DND-41 (cell line): ENCODE data around the gene TSC22D1.

Experiments used
- ATAC-seq: fragments of 200-7000 bp; cut with Tn5 transposase; 3 replicates; pipeline ENCODE4 v1.9.1; 2021; ENCODE audit warnings: low read depth; ENCODE audit not compliant: insufficient read depth
- DNase-seq: peaks from one replicate; pipeline ENCODE4 v3.0.0-alpha.2; 2020
- H2AFZ ChIP-seq: 2 replicates; pipeline ENCODE4 v1.6.0; 2012; ENCODE audit warnings: low read depth, low read length
- H3K27ac ChIP-seq: 2 replicates; pipeline ENCODE4 v1.5.1; 2012; ENCODE audit warnings: low read length, inconsistent platforms
- H3K27me3 ChIP-seq: fragments of 200-600 bp; sonication (generic); 2 replicates; pipeline ENCODE4 v1.6.0; 2012; ENCODE audit warnings: low read length, mild to moderate bottlenecking, inconsistent platforms; ENCODE audit not compliant: insufficient read depth, poor library complexity
- H3K36me3 ChIP-seq: 2 replicates; pipeline ENCODE4 v1.5.1; 2012; ENCODE audit warnings: low read length, inconsistent platforms; ENCODE audit not compliant: insufficient read depth
- H3K4me1 ChIP-seq: 2 replicates; pipeline ENCODE4 v1.5.1; 2012; ENCODE audit warnings: mild to moderate bottlenecking, low read length; ENCODE audit not compliant: insufficient read depth
- H3K4me2 ChIP-seq: 2 replicates; pipeline ENCODE4 v1.6.0; 2012; ENCODE audit warnings: mild to moderate bottlenecking, moderate library complexity, low read length, inconsistent platforms; ENCODE audit not compliant: insufficient read depth
- H3K4me3 ChIP-seq, 2 experiments: fragments of 200-600 bp in 1 of 2; shearing (Covaris generic) in 1 of 2; 2 replicates each; pipeline ENCODE4 v1.5.1; 2012 to 2016; ENCODE audit warnings: inconsistent platforms in 2 of 2, low read length in 2 of 2, mild to moderate bottlenecking in 2 of 2, low read depth in 1 of 2, moderate library complexity in 1 of 2
- H3K79me2 ChIP-seq: 2 replicates; pipeline ENCODE4 v1.6.0; 2012; ENCODE audit warnings: low read length, inconsistent platforms; ENCODE audit not compliant: insufficient read depth
- H3K9ac ChIP-seq: 2 replicates; pipeline ENCODE4 v1.6.0; 2012; ENCODE audit warnings: low read depth, mild to moderate bottlenecking, inconsistent platforms, low read length, moderate library complexity
- H3K9me3 ChIP-seq: 2 replicates; pipeline ENCODE4 v1.5.1; 2012; ENCODE audit warnings: low read length, moderate library complexity, mild to moderate bottlenecking, inconsistent platforms; ENCODE audit not compliant: insufficient read depth, severe bottlenecking
- H4K20me1 ChIP-seq: 2 replicates; pipeline ENCODE4 v1.6.0; 2012; ENCODE audit warnings: low read length; ENCODE audit not compliant: insufficient read depth
- EZH2 ChIP-seq: IDR thresholded peaks from 3 replicates; pipeline ENCODE4 v1.6.1; 2012; ENCODE audit warnings: borderline replicate concordance, low read depth, mild to moderate bottlenecking, moderate library complexity, low read length, inconsistent platforms; ENCODE audit not compliant: severe bottlenecking
- TF ChIP-seq, protein P1 (sequence below): IDR thresholded peaks from 2 replicates; pipeline ENCODE4 v1.5.1; 2012; ENCODE audit warnings: borderline replicate concordance, low read length, moderate library complexity, mild to moderate bottlenecking; ENCODE audit not compliant: poor library complexity, severe bottlenecking; ENCODE audit errors: extremely low read depth

The TSC22D1 gene

DNA sequence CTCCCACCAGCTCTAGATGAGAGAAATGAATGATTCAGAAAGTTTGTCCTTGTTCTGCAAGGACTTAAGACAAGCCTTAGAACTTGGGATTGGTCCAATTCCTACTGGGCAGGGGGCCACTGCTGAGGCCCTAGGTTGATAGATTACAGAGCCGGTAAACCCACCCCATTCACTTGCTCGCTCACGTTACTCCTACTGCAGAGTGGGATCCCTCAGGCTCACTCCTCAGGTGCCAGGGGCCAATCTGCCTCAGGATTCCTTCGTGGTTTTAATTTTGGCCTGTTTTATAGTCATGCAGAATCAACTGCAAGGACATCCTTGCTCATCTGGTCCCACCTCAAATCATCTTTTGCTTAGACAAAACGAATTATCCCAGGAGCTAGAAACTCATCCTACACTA lies 143.5 kb downstream of the TSC22D1 start:
- Histone ChIP-seq H3K4me1 (peaks cover 22% of the 10 kb centered on the region), H3K4me2 (no peak overlapping the region), H2AFZ (no peak overlapping the region), H3K9ac (no peak overlapping the region), H3K4me3 (no peak overlapping the region), H4K20me1 (peaks cover 12% of the 10 kb centered on the region), H3K27ac (no peak overlapping the region), H3K27me3 (no peaks in the 10 kb centered on the region), H3K79me2 (peaks cover 24% of the 10 kb centered on the region), H3K36me3 (peaks cover 22% of the 10 kb centered on the region), H3K9me3 (no peaks in the 10 kb centered on the region)
- DNase-seq (no peak), ATAC-seq (no peak)
- TF ChIP-seq, protein P1, sequence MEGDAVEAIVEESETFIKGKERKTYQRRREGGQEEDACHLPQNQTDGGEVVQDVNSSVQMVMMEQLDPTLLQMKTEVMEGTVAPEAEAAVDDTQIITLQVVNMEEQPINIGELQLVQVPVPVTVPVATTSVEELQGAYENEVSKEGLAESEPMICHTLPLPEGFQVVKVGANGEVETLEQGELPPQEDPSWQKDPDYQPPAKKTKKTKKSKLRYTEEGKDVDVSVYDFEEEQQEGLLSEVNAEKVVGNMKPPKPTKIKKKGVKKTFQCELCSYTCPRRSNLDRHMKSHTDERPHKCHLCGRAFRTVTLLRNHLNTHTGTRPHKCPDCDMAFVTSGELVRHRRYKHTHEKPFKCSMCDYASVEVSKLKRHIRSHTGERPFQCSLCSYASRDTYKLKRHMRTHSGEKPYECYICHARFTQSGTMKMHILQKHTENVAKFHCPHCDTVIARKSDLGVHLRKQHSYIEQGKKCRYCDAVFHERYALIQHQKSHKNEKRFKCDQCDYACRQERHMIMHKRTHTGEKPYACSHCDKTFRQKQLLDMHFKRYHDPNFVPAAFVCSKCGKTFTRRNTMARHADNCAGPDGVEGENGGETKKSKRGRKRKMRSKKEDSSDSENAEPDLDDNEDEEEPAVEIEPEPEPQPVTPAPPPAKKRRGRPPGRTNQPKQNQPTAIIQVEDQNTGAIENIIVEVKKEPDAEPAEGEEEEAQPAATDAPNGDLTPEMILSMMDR: no peak
- no peak for TF ChIP-seq EZH2

GRCh38 chr13:44431150-44431549 lies 145.0 kb downstream of the TSC22D1 start:
- Histone ChIP-seq H3K9ac (no peak overlapping the region), H3K36me3 (peaks cover 22% of the 10 kb centered on the region), H3K27ac (no peak overlapping the region), H3K4me3 (no peak overlapping the region), H3K9me3 (no peaks in the 10 kb centered on the region), H3K79me2 (peaks cover 18% of the 10 kb centered on the region), H4K20me1 (peaks cover 12% of the 10 kb centered on the region), H3K4me2 (no peak overlapping the region), H2AFZ (no peak overlapping the region), H3K4me1 (peaks cover 20% of the 10 kb centered on the region), H3K27me3 (no peaks in the 10 kb centered on the region)
- no peak for DNase-seq
- ATAC-seq: no peak
- TF ChIP-seq, protein P1: no peak
- no peak for TF ChIP-seq EZH2

GRCh38 chr13:44429311-44429710 lies 146.8 kb downstream of the TSC22D1 start:
- Histone ChIP-seq H3K4me2 (no peak overlapping the region), H3K4me3 (no peak overlapping the region), H3K27ac (no peak overlapping the region), H3K79me2 (peaks cover 4% of the 10 kb centered on the region), H3K36me3 (peaks cover 17% of the 10 kb centered on the region), H3K9me3 (no peaks in the 10 kb centered on the region), H4K20me1 (peaks cover 6% of the 10 kb centered on the region), H3K27me3 (no peaks in the 10 kb centered on the region), H3K9ac (no peak overlapping the region), H2AFZ (no peak overlapping the region), H3K4me1 (peaks cover 28% of the 10 kb centered on the region)
- TF ChIP-seq EZH2: no peak
- TF ChIP-seq, protein P1: no peak
- ATAC-seq (no peak), DNase-seq (no peak)

- no peak for ATAC-seq
- no peaks in the 10 kb centered on the region for H3K79me2 ChIP-seq
- H3K4me1 ChIP-seq: peaks cover 38% of the 10 kb centered on the region
Observed at GRCh38 chr13:44426461-44426860, 149.7 kb downstream of the TSC22D1 start.

More at GRCh38 chr13:44426461-44426860, 149.7 kb downstream of the TSC22D1 start:
- H3K4me2 ChIP-seq: no peak overlapping the region
- H2AFZ ChIP-seq: no peak overlapping the region
- no peak for TF ChIP-seq EZH2
- TF ChIP-seq, protein P1: no peak
- H3K9ac ChIP-seq: no peak overlapping the region
- no peaks in the 10 kb centered on the region for H4K20me1 ChIP-seq
- no peaks in the 10 kb centered on the region for H3K27me3 ChIP-seq
- H3K4me3 ChIP-seq: no peak overlapping the region
- no peak for DNase-seq
- no peak overlapping the region for H3K27ac ChIP-seq
- H3K9me3 ChIP-seq: no peaks in the 10 kb centered on the region
- H3K36me3 ChIP-seq: no peaks in the 10 kb centered on the region
